HG03135 (cell line): ENCODE measurements around the gene EPB41L4A.

Experiments
- ATAC-seq: cut with Tn5 transposase; IDR thresholded peaks from one replicate; pipeline ENCODE4 v1.9.1; 2021; ENCODE audit warnings: mild to moderate bottlenecking, moderate library complexity; ENCODE audit not compliant: unreplicated experiment

Gene EPB41L4A

DNA sequence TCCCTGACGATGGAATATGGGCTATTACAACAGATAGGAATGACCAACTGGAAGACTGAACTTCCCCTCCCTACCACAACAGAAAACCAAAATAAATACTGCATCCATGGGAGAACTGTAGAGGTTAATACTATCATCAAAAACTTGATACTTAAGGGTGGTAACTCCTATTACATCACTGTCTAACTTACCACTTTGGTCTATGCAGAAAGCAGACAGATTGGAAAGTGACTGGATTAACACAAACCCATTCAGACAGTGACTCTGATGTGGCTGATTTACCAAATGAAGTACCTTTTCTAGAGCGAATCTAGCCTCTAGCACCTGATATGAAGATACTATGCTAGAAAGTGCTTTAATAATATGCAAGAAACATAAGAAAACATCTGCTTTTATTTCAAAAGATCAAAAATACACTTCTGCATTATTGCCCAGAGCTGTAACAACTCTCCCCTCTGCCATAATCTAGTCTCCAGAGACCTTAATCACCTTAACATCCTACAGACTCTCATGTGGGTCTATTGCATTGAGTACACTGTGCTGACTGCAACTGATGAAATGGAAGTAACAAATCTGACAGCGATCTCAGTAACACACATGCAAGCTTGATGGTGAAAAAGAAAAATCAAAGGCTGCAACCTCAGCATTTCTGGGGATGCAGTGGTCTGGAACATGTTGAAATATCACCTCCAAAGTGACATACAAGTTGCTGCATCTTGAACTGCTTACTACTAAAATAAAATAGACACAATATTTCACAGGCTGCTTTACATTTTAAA, 62.7 kb downstream of the EPB41L4A start:
- ATAC-seq: no peak

DNA sequence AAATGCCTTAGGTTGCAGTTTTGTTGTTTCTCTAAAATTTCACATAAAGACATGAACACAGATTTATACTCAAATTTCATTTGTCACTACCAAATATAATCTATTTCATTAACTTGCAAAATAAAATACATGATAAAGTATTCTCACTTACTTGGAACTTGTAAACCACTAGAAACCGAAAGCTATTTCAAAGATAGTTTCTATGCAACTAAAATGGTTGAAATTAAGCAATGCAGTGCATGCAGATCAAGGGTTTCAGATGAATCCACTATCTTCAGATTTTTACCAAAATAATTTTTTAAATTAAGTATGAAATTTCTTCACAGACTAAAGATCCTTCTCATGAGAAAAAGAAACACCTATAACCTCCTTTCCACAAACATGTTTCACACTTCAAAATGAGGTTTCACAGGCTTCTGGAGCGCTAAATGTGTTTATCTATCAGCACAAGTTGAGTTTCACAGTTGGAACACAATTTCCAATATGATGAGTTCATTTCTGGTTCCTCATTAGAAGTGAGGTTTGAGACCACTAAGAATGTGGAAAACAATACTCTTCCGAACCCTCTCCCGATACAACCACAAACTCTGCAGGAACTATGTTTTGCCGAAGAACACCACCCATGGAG, 63.9 kb downstream of the EPB41L4A start:
- peak; percentile 61 for ATAC-seq

DNA sequence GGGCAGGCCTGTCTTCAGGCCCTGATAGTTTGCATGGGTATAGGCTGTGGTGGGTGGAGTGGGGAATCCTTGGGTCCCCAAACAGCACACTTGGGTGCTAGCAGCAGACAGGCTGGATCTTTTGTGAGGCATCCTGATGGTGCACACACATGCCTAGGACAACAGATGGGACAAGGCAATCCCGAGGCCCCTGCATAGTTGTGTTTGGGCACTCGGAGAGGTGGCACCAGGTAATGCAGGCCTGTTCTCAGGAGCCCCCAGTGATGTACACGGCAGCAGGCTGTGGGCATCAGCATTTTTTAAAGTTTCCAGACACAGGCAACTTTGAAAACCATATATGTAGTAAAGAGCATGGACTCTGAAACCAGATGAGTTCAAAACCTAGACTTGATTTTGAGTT, 65.4 kb downstream of the EPB41L4A start:
- ATAC-seq: no peak

DNA sequence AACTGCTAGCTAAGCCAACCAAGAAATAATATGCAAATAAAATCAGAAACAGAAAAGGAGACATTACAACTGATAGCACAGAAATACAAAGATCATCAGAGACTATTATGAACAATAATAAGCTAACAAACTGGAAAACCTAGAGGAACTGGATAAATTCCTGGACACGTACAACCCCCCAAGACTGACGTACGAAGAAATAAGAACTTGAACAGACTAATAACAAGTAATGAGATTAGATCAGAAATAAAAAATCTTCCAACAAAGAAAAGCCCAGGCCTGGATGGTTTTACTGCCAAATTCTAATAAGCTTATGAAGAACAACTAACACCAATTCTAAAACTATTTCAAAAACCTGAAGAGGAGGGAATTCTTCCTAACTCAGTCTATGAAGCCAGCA, 67.9 kb downstream of the EPB41L4A start:
- no peak for ATAC-seq

DNA sequence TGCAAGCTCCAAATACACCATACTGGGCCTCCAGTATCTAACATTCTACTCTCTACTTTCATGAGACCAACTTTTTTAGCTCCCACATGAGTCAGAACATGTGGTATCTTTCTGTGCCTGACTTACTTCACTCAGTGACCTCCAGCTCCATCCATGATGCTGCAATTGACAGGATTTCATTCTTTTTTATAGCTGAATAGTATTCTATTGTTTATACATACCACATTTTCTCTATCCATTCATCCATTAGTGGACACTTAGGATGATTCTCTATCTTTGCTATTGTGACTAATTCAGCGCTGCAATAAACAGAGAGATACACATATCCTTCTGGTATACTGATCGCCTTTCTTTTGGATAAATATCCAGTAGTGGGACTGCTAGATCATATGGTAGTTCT, 68.5 kb downstream of the EPB41L4A start:
- no peak for ATAC-seq

DNA sequence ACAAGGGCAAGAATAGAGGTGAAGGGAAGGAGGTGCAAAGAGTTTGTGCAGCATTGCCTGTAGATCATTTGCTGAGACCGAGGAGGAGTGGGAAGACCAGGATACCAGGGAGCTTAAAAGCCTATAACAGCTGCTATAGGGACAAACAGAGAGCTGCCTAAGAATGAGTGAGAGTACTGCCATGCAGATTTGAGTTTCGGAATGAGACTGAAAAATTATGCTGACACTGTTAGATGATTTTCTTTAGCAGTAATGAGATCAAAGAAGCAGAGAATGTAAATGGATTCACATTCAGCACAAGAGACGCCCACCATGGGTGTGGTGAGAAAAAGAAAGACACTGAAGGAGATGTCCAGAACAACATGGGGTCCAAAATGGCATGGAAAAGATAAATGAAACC, 69.7 kb downstream of the EPB41L4A start:
- no peak for ATAC-seq

DNA sequence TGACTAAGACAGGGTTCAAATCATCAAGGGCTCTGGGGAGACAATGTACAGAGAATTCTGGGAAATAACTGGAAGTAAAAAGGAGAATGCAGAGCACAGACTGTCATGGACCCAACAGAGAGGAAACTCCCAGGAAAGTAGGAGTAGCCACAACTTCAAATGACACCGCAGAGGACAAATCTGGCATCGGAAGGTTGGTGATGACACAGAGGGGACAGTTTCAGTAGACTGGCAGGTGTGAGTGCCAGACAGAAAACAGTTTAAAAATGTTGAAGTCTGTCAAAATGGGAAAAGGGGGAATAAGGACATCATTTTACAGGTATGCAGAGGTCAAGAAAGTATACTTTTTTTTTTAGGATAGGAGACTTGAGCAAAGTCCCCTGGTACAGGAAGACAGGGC, 70.2 kb downstream of the EPB41L4A start:
- no peak for ATAC-seq

DNA sequence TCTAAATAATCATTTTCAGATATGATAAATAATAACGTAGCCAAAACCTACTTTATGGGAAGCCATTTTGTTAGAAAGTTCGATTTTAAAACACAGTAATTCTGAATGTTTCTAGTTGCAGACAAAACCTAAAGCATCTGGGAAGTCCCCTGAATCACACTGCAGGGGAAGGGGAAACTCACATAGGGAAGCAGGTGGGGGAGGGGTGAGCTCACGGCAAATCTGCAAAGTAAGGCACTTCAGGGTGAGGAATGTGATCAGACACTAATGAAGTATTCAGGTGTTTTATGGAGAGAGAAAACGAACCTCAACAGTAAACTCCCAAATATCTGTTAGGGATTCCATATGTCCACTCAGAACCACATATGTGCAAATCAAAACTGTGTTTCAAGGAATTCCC, 70.7 kb downstream of the EPB41L4A start:
- no peak for ATAC-seq

DNA sequence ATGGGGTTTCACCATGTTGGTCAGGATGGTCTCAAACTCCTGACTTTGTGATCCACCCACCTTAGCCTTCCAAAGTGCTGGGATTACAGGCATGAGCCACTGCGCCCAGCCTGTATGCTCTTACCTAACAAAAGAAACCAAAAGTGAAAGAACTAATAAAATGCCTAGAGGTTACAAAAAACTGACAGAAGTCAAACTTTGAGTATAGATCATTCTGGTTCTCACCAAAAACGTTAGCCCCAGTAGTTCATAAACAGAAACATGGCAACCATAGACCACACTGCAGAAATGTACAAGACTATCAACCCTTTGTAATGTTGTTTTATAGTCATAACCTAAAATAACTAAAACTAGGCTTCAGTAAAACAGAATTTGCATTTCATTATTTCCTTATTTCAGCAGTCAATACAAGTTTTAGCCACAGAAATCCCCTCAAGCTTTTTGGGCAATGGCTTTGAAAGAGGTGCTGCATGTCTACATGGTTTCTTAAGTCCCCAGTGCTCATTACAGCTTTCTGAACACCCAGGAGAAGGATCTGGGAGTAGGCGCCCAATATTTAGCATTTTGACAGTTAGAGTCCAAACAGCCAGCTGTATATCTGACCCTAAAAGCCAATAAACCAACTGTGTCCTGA, 72.5 kb downstream of the EPB41L4A start:
- ATAC-seq: peak; percentile 60

DNA sequence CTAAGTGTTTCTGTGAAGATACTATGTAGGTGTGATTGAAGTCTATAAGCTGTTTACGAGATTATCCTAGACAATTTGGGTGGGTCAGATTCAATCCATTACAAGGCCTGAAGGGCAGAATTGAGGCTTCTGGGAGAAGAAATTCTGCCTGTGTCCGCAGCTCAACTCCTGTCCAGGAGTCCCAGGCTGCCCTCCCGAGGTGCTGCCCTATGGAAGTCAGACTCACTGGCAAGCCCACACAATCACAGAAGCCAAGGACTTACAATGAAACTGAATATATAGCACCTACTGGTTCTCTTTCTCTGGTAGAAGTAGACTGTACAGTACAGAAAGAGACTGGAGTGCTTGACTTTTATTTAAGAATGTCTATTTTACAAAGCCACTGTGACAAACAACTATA, 74.5 kb downstream of the EPB41L4A start:
- no peak for ATAC-seq

DNA sequence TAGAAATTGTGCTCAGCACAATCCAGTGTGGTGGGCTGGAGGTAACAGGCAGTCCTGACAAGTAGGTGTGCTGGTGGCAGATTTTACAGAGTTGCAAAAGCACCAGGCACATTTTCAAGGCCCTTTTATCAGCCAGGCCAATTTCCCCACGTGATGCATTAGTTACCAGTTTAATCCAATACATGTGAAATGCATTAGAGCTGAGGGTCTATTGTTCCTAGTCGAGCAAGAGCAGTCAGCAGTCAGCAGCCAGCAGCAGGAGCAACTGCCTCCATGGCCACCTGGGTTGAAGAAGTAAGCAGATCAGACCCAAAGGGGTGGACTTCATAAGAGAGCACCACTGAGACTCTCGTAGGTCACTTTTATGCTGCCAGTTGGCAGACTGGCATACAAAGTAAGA, 76.7 kb downstream of the EPB41L4A start:
- no peak for ATAC-seq

DNA sequence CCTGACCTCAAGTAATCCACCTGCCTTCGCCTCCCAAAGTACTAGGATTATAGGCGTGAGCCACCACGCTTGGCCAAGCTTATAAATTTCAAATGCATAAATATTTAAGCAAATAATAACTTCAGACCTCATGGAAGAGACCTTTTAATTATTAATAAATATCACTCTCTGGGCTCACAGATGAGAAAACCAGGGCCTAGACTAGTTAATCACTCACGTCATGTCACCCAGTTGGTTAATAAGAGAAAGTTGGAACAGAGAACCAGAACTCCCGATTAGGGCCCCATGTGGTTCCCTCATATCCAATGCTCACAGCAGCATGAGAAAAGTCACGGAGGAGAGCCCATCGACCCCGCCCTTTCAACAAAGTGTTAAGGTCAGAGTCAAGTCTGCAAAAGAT, 79.3 kb downstream of the EPB41L4A start:
- ATAC-seq: no peak

DNA sequence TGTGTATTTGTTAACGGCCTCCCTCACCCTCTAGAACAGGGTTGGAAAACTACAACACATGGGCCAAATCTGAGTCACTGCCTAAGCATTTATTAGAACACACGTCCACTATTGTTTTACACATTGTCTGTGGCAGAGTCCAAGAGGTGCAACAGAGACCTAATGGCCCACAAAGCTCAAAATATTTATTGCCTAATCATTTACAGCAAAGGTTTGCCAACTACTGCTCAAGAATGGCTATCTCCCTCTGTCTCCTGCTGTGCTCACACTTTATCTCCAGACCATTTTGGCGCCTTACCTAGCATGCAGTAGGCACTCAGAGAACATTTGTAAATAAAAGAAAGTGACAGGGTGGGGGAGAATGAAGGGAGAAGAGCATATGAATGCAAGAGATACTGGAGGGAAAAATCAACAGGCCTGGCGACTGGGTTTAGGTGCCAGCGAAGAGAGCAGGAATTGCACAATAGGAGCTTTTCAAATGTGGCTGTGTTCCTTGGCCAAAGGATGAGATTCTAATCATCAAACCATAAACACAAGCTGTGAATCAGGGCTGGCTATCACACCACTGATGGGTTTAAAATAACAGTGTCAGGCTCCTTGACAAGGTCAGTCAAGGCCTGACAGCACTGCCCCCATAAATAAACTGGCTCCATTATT, 80.3 kb downstream of the EPB41L4A start:
- no peak for ATAC-seq

DNA sequence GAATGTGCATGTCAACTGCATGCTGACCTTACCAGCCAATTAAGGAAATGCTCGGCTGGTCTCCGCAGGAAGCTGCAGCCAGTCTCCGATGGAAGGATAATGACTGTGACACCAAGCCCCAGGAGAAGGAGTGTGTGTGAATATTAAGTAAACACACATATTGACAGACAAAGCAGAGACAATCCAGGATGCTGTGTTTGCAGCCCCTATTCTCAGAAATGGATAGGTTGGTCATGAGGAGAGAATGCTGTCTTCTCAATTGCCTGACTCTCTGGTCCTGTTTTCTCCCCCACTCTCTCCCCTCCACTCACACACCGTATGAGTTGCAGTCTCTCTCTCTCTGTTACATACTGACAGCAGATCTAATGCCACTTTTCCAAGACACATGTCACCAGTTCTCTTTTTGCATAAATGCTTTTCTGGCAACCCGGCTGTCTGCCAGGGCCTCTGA, 85.7 kb downstream of the EPB41L4A start:
- ATAC-seq: no peak

DNA sequence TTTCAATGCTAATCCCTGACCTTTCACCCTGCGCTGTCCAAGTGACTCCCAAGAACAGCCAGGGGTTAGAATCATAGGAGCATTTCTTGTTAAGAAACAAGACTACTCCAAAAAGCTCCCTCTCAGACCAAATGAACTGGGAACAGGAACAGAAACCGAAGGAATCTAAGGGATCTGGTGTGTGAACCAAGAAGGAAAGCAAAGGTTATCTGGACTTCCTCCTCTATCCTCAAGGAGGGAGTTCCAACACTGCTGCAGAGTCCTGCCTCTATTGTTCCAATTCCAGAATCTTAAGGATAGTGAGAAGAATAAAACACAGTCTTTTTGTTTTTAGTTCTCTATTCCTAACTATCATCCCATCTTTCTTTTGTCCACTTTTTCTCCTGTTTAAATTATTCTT, 87.2 kb downstream of the EPB41L4A start:
- no peak for ATAC-seq

DNA sequence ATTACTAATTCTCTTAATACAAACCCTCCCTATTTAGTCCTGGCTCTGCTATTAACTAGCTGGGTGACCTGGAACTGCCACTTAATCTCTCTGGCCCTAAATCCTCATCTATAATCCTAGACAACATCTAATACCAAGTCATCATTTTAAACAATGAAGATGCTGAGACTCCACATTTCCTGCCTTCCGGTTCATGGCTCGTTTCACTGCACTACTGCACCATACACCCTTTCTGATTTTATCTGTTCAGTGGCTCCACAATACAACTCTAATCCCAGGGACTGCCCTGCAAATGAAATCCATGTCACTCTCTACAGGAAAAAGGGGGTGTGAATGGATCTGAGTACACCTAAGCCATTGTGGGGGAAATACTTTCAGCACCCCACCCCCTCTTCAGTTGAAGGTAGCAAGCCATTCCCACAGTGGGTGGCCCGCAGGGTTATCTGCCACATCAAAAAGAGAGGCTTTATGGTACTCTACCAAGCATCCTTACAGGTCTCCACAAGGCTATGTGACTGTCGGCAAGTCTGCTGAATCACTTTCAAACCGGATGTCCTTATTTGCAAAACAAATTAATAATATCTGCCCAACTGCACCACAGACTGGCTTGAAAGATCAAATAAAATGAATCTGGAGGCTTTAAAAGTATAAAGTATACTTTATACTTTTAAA, 89.5 kb downstream of the EPB41L4A start:
- peak; percentile 86 for ATAC-seq

DNA sequence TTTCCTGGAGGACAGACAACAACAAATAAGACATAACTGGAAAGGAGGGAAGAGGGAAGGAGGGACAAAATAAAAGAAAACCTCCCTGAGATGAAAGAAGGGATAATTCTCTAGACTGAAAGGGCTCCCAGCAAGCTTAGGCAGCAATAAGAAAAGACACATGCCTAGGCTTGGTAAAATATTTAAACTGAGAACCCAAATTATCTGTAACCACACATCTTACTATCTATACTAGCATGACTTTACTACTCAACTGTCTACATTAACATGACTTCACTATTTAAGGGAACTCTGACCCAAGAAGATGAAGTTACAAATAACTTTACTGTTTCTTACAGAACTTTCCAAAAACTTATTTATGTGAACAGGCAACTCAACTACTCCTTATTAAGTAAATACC, 95.9 kb downstream of the EPB41L4A start:
- no peak for ATAC-seq

DNA sequence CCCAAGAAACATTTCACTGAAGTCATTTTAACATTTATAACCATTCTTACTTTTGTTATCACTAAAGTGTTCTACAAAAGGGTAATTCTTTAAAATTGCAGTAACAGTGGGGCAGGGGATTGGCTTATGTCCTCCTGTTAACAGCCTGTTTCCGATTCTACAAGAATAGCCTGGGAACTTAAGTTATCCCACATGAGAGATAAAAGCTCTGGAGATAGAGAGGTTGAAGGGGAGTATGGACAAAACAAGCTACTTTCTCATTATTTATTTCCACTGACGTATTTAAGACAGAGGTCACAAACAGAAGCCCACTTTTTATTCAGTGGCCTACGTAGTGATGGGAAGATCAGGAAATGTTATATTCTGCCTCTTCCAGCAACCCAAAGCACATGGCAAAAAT, 98.7 kb downstream of the EPB41L4A start:
- ATAC-seq: no peak

DNA sequence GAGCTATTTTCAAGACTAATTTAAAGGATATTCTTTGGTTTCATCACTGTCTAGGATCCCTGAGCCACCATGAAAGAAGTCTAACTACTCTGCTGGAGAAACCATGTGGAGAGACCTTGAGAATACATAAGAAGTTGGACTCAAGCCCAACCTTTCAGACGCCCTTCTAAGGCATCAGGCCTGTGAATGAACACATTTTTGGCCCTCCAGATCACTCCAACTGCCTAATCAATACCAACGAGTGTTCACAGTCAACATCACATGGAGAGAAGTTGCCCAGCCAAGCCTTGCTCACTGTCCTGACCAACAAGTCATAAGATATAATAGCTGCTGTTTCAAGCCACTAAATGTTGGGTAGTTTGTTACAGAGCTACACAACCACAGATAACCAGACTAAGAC, 100.7 kb downstream of the EPB41L4A start:
- no peak for ATAC-seq

DNA sequence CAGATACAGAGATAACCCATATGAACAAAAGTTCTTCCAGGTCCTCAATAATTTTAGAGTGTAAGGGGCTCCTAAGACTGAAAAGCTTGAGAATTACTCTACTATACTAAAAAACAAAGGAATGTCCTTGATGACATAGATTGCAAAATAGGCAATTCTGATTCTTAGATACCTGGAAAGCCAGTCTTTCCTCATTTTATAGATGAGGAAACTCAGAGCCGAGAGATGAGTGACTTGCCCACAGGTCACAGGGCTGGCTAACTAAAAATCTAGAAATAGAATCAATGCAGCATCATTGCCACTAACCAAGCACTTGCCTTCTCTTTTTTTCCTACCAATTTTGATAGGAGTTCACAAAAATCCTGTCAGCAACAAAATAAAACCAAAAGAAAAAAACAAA, 101.2 kb downstream of the EPB41L4A start:
- ATAC-seq: no peak

DNA sequence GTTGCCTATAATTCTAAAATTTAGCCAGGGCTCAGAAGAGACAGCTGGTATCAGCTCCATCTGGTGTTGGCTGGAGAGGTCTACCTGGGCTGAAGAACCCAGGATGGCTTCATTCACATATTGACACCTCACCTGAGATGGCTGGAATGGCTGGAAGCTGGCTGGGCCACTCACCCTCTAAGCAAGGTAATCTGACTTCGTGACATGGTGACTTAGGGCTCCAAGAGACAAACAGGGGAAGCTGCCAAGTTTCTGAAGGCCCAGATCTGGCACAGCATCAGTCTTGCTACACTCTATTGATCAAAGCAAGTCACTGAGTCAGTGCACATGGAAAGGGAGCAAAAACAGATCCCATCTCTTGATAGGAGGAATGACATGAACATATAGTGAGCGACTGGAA, 102.3 kb downstream of the EPB41L4A start:
- ATAC-seq: no peak
